GM19463 (cell line): ENCODE measurements around the gene PDS5B.
A peak's percentile ranks its signal among the peaks of the same experiment; 100 is the strongest.
"Not testable (repeated sequence)": the region's sequence is repeated elsewhere in the genome, so short reads cannot be mapped to it uniquely, and the experiment has no call there.

Experiments used
- ATAC-seq: cut with Tn5 transposase; IDR thresholded peaks from one replicate; pipeline ENCODE4 v1.9.1; 2021; ENCODE audit warnings: mild to moderate bottlenecking, moderate library complexity; ENCODE audit not compliant: unreplicated experiment

Gene PDS5B

GRCh38 chr13:32721131-32722034, 135.1 kb downstream of the PDS5B start:
- not testable (repeated sequence) for ATAC-seq

GRCh38 chr13:32722340-32722739, 136.1 kb downstream of the PDS5B start:
- ATAC-seq = no peak

GRCh38 chr13:32723987-32724386, 137.7 kb downstream of the PDS5B start:
- ATAC-seq = no peak

- no peak for ATAC-seq
Observed at GRCh38 chr13:32726374-32727037, 140.3 kb downstream of the PDS5B start.

GRCh38 chr13:32728327-32728726, 142.1 kb downstream of the PDS5B start:
- no peak for ATAC-seq

- not testable (repeated sequence) for ATAC-seq
Observed at GRCh38 chr13:32729097-32729496, 142.8 kb downstream of the PDS5B start.

GRCh38 chr13:32731074-32731473, 144.8 kb downstream of the PDS5B start:
- ATAC-seq = no peak

- ATAC-seq = no peak
Observed at GRCh38 chr13:32731576-32731975, 145.3 kb downstream of the PDS5B start.

GRCh38 chr13:32733690-32734089, 147.4 kb downstream of the PDS5B start:
- ATAC-seq = no peak

- ATAC-seq = no peak
Observed at GRCh38 chr13:32734511-32734910, 148.3 kb downstream of the PDS5B start.

- ATAC-seq = no peak
Observed at GRCh38 chr13:32735859-32736258, 149.6 kb downstream of the PDS5B start.

GRCh38 chr13:32736648-32737047, 150.4 kb downstream of the PDS5B start:
- no peak for ATAC-seq

GRCh38 chr13:32737111-32737571, 150.9 kb downstream of the PDS5B start:
- ATAC-seq = peak; percentile 68

GRCh38 chr13:32737679-32738078, 151.4 kb downstream of the PDS5B start:
- peak; percentile 81 for ATAC-seq

- no peak for ATAC-seq
Observed at GRCh38 chr13:32745509-32745908, 159.3 kb downstream of the PDS5B start.

GRCh38 chr13:32746474-32746873, 160.2 kb downstream of the PDS5B start:
- no peak for ATAC-seq

- no peak for ATAC-seq
Observed at GRCh38 chr13:32748305-32748704, 162.1 kb downstream of the PDS5B start.

GRCh38 chr13:32751340-32751739, 165.1 kb downstream of the PDS5B start:
- peak; percentile 65 for ATAC-seq

GRCh38 chr13:32752311-32752710, 166.1 kb downstream of the PDS5B start:
- no peak for ATAC-seq

GRCh38 chr13:32752997-32753606, 166.8 kb downstream of the PDS5B start:
- ATAC-seq = no peak

- no peak for ATAC-seq
Observed at GRCh38 chr13:32754179-32754578, 167.9 kb downstream of the PDS5B start.

- no peak for ATAC-seq
Observed at GRCh38 chr13:32759152-32759551, 172.9 kb downstream of the PDS5B start.
